Measurements from ENCODE around the gene VEPH1.

The VEPH1 gene

GRCh38 chr3:157311633-157312375 is 191.4 kb downstream of the VEPH1 start:
- Mint-ChIP-seq H3K4me3 (no peak overlapping the region), H3K27me3 (peaks cover 12% of the 10 kb centered on the region), H3K9me3 (no peaks in the 10 kb centered on the region), H3K27ac (ENCODE audit: low read depth) (no peak overlapping the region), H3K36me3 (ENCODE audit: insufficient read depth) (no peaks in the 10 kb centered on the region), H3K4me1 (no peaks in the 10 kb centered on the region)
- no peak for ATAC-seq (replicated peaks; ENCODE audit: extremely low read depth, poor library complexity, severe bottlenecking)
- no peak for DNase-seq (ENCODE audit: low spot score in 2 of 2)

GRCh38 chr3:157310329-157311052 is 192.7 kb downstream of the VEPH1 start:
- Mint-ChIP-seq H3K27me3 (peaks cover 12% of the 10 kb centered on the region), H3K9me3 (no peaks in the 10 kb centered on the region), H3K4me1 (no peaks in the 10 kb centered on the region), H3K36me3 (ENCODE audit: insufficient read depth) (no peaks in the 10 kb centered on the region), H3K27ac (ENCODE audit: low read depth) (no peak overlapping the region), H3K4me3 (no peak overlapping the region)
- DNase-seq (ENCODE audit: low spot score in 2 of 2) (no peak), ATAC-seq (replicated peaks; ENCODE audit: extremely low read depth, poor library complexity, severe bottlenecking) (no peak)

- Mint-ChIP-seq H3K27ac (ENCODE audit: low read depth) (no peak overlapping the region), H3K36me3 (ENCODE audit: insufficient read depth) (no peaks in the 10 kb centered on the region), H3K27me3 (peaks cover 12% of the 10 kb centered on the region), H3K4me3 (no peak overlapping the region), H3K4me1 (no peaks in the 10 kb centered on the region), H3K9me3 (no peaks in the 10 kb centered on the region)
- ATAC-seq (replicated peaks; ENCODE audit: extremely low read depth, poor library complexity, severe bottlenecking): no peak
- no peak for DNase-seq (ENCODE audit: low spot score in 2 of 2)
Observed at GRCh38 chr3:157306502-157306901, 196.7 kb downstream of the VEPH1 start.

GRCh38 chr3:157305392-157305791 is 197.8 kb downstream of the VEPH1 start:
- Mint-ChIP-seq H3K27ac (ENCODE audit: low read depth) (no peak overlapping the region), H3K27me3 (peaks cover 12% of the 10 kb centered on the region), H3K36me3 (ENCODE audit: insufficient read depth) (no peaks in the 10 kb centered on the region), H3K4me1 (no peaks in the 10 kb centered on the region), H3K9me3 (no peaks in the 10 kb centered on the region), H3K4me3 (no peak overlapping the region)
- no peak for DNase-seq (ENCODE audit: low spot score in 2 of 2)
- no peak for ATAC-seq (replicated peaks; ENCODE audit: extremely low read depth, poor library complexity, severe bottlenecking)

GRCh38 chr3:157301755-157302154 is 201.5 kb downstream of the VEPH1 start:
- no peaks in the 10 kb centered on the region for H3K4me1 Mint-ChIP-seq
- DNase-seq (ENCODE audit: low spot score in 2 of 2) (no peak), ATAC-seq (replicated peaks; ENCODE audit: extremely low read depth, poor library complexity, severe bottlenecking) (no peak)
- H3K4me3 Mint-ChIP-seq: no peak overlapping the region
- no peaks in the 10 kb centered on the region for H3K27me3 Mint-ChIP-seq
- no peak overlapping the region for H3K27ac Mint-ChIP-seq (ENCODE audit: low read depth)
- no peaks in the 10 kb centered on the region for H3K9me3 Mint-ChIP-seq
- no peaks in the 10 kb centered on the region for H3K36me3 Mint-ChIP-seq (ENCODE audit: insufficient read depth)

- ATAC-seq (replicated peaks; ENCODE audit: extremely low read depth, poor library complexity, severe bottlenecking) (no peak), DNase-seq (ENCODE audit: low spot score in 2 of 2) (no peak)
- no peak overlapping the region for H3K27ac Mint-ChIP-seq (ENCODE audit: low read depth)
- no peaks in the 10 kb centered on the region for H3K36me3 Mint-ChIP-seq (ENCODE audit: insufficient read depth)
- no peak overlapping the region for H3K4me3 Mint-ChIP-seq
- no peaks in the 10 kb centered on the region for H3K9me3 Mint-ChIP-seq
- H3K27me3 Mint-ChIP-seq: no peaks in the 10 kb centered on the region
- H3K4me1 Mint-ChIP-seq: no peaks in the 10 kb centered on the region
Observed at GRCh38 chr3:157300981-157301663, 202.1 kb downstream of the VEPH1 start.

GRCh38 chr3:157300094-157300493 is 203.1 kb downstream of the VEPH1 start:
- Mint-ChIP-seq H3K36me3 (ENCODE audit: insufficient read depth) (no peaks in the 10 kb centered on the region), H3K4me1 (no peaks in the 10 kb centered on the region)
- DNase-seq (ENCODE audit: low spot score in 2 of 2): no peak

GRCh38 chr3:157297328-157297915 is 205.8 kb downstream of the VEPH1 start:
- ATAC-seq (replicated peaks; ENCODE audit: extremely low read depth, poor library complexity, severe bottlenecking) (no peak), DNase-seq (ENCODE audit: low spot score in 2 of 2) (no peak)
- no peaks in the 10 kb centered on the region for H3K36me3 Mint-ChIP-seq (ENCODE audit: insufficient read depth)
- no peak overlapping the region for H3K27ac Mint-ChIP-seq (ENCODE audit: low read depth)
- no peaks in the 10 kb centered on the region for H3K9me3 Mint-ChIP-seq
- H3K4me3 Mint-ChIP-seq: no peak overlapping the region
- H3K27me3 Mint-ChIP-seq: no peaks in the 10 kb centered on the region
- no peaks in the 10 kb centered on the region for H3K4me1 Mint-ChIP-seq

More at GRCh38 chr3:157300094-157300493, 203.1 kb downstream of the VEPH1 start:
- no peak for ATAC-seq (replicated peaks; ENCODE audit: extremely low read depth, poor library complexity, severe bottlenecking)
- Mint-ChIP-seq H3K9me3 (no peaks in the 10 kb centered on the region), H3K4me3 (no peak overlapping the region), H3K27ac (ENCODE audit: low read depth) (no peak overlapping the region), H3K27me3 (no peaks in the 10 kb centered on the region)

- ATAC-seq (replicated peaks; ENCODE audit: extremely low read depth, poor library complexity, severe bottlenecking): no peak
- H3K27ac Mint-ChIP-seq (ENCODE audit: low read depth): no peak overlapping the region
- H3K4me3 Mint-ChIP-seq: no peak overlapping the region
- no peaks in the 10 kb centered on the region for H3K36me3 Mint-ChIP-seq (ENCODE audit: insufficient read depth)
- no peaks in the 10 kb centered on the region for H3K4me1 Mint-ChIP-seq
- DNase-seq (ENCODE audit: low spot score in 2 of 2): no peak
- H3K9me3 Mint-ChIP-seq: no peaks in the 10 kb centered on the region
- H3K27me3 Mint-ChIP-seq: no peaks in the 10 kb centered on the region
Observed at GRCh38 chr3:157294953-157295352, 208.3 kb downstream of the VEPH1 start.

GRCh38 chr3:157294491-157294890 is 208.7 kb downstream of the VEPH1 start:
- no peaks in the 10 kb centered on the region for H3K9me3 Mint-ChIP-seq
- no peak overlapping the region for H3K4me3 Mint-ChIP-seq
- ATAC-seq (replicated peaks; ENCODE audit: extremely low read depth, poor library complexity, severe bottlenecking) (no peak), DNase-seq (ENCODE audit: low spot score in 2 of 2) (no peak)
- no peaks in the 10 kb centered on the region for H3K27me3 Mint-ChIP-seq
- no peaks in the 10 kb centered on the region for H3K36me3 Mint-ChIP-seq (ENCODE audit: insufficient read depth)
- H3K27ac Mint-ChIP-seq (ENCODE audit: low read depth): no peak overlapping the region
- no peaks in the 10 kb centered on the region for H3K4me1 Mint-ChIP-seq

GRCh38 chr3:157290766-157291165 is 212.4 kb downstream of the VEPH1 start:
- H3K36me3 Mint-ChIP-seq (ENCODE audit: insufficient read depth): no peaks in the 10 kb centered on the region
- no peak for DNase-seq (ENCODE audit: low spot score in 2 of 2)

GRCh38 chr3:157285966-157286365 is 217.2 kb downstream of the VEPH1 start:
- Mint-ChIP-seq H3K27ac (ENCODE audit: low read depth) (no peak overlapping the region), H3K27me3 (no peaks in the 10 kb centered on the region), H3K36me3 (ENCODE audit: insufficient read depth) (no peaks in the 10 kb centered on the region), H3K4me1 (no peaks in the 10 kb centered on the region), H3K9me3 (no peaks in the 10 kb centered on the region), H3K4me3 (no peak overlapping the region)
- ATAC-seq (replicated peaks; ENCODE audit: extremely low read depth, poor library complexity, severe bottlenecking) (no peak), DNase-seq (ENCODE audit: low spot score in 2 of 2) (no peak)

More at GRCh38 chr3:157290766-157291165, 212.4 kb downstream of the VEPH1 start:
- Mint-ChIP-seq H3K27ac (ENCODE audit: low read depth) (no peak overlapping the region), H3K9me3 (no peaks in the 10 kb centered on the region), H3K4me3 (no peak overlapping the region), H3K27me3 (no peaks in the 10 kb centered on the region), H3K4me1 (no peaks in the 10 kb centered on the region)
- no peak for ATAC-seq (replicated peaks; ENCODE audit: extremely low read depth, poor library complexity, severe bottlenecking)

Data from central memory CD8-positive, alpha-beta T cell (primary cell).